GM13977 (cell line): ENCODE results near the gene ANKS1A.

Experiments
- DNase-seq: peaks from one replicate; pipeline ENCODE4 v3.0.0; 2012; ENCODE audit warnings: low spot score
- in situ Hi-C: fragments of 300-500 bp; cut with MboI; formaldehyde crosslinking; loops from one replicate; pipeline ENCODE4 v1.12.0; 2022; ENCODE audit warnings: low sequenced_read_pairs, low pct_unique_long_range_greater_than_20kb, mixed read lengths, inconsistent platforms; ENCODE audit not compliant: unreplicated experiment
- TF ChIP-seq, protein P1 (sequence below): IDR thresholded peaks from 2 replicates; pipeline ENCODE4 v1.5.1; 2012; ENCODE audit warnings: mild to moderate bottlenecking, control low read depth; ENCODE audit not compliant: insufficient read depth; ENCODE audit errors: extremely low read depth, missing control alignments

The ANKS1A gene

DNA sequence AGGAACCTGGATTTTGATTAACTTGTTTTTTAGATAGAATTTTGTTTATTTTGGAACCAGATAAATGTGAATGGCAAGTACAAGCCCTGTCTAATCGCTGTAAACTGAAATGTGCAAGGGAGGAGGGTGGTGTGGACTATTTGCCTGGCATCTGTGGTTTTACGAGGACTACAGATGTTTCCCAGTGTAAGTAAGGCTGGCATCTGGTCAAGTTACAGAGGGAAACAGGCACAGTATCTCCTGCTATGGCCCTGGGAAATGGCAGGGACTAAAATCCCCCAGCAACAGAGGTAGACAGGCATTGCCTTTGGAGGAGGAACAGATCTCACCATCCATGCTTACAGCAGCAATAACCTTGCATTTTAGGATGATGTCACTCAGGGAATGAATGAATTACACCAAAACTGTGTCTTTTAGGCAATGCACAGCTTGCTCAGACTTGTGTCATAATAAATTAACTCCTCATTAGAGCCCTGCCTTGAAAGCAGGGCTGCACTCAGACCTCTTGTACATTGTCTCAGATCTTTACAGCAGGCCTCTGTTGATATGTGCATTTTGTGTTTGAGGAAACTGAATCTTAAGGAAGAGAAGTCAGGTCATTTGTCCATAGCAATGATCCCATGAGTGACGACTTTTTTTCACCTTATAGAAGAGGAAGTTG lies 155.8 kb downstream of the ANKS1A start:
- in situ Hi-C loops: no loop called here
- DNase-seq: no peak
- TF ChIP-seq, protein P1, sequence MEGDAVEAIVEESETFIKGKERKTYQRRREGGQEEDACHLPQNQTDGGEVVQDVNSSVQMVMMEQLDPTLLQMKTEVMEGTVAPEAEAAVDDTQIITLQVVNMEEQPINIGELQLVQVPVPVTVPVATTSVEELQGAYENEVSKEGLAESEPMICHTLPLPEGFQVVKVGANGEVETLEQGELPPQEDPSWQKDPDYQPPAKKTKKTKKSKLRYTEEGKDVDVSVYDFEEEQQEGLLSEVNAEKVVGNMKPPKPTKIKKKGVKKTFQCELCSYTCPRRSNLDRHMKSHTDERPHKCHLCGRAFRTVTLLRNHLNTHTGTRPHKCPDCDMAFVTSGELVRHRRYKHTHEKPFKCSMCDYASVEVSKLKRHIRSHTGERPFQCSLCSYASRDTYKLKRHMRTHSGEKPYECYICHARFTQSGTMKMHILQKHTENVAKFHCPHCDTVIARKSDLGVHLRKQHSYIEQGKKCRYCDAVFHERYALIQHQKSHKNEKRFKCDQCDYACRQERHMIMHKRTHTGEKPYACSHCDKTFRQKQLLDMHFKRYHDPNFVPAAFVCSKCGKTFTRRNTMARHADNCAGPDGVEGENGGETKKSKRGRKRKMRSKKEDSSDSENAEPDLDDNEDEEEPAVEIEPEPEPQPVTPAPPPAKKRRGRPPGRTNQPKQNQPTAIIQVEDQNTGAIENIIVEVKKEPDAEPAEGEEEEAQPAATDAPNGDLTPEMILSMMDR: no peak

DNA sequence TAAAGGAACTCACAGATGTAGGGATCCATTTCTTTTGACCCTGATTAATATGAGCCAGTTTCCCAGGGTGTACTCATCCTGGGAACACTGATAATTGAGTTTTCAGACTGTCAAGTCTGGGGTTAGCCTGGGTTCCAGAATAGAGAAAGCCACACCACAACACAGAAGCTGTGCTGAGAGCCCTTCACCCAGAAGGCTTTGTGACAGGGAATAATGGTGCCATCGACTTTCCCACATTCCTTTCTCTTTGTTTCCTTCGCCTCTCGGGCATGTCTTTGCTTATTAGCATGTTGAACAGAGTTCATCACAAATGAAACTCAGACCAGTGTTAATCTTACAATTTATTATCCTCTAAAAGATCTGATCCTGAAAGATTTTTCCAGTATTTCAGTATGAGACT lies 157.0 kb downstream of the ANKS1A start:
- TF ChIP-seq, protein P1: no peak
- DNase-seq: no peak
- in situ Hi-C loops: no loop called here

DNA sequence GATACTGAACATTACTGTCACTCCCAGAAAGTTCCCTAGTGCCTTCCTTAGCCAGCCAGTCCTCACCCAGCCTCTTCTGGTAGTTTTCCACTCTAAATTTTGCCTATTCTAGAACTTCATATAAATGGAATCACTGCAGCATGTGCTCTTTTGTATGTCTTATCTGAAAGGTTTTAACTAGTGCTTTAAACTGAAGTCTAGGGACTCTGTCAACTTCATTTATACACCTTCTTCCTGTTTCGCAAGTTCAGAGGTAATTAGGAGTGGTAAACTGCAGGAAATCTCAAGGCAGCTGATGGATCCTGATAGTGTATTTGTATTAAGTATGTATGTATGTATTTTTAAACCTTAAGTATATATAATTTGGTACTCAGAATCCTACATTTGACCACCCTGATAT lies 157.8 kb downstream of the ANKS1A start:
- in situ Hi-C loops: no loop called here
- TF ChIP-seq, protein P1: no peak
- no peak for DNase-seq

DNA sequence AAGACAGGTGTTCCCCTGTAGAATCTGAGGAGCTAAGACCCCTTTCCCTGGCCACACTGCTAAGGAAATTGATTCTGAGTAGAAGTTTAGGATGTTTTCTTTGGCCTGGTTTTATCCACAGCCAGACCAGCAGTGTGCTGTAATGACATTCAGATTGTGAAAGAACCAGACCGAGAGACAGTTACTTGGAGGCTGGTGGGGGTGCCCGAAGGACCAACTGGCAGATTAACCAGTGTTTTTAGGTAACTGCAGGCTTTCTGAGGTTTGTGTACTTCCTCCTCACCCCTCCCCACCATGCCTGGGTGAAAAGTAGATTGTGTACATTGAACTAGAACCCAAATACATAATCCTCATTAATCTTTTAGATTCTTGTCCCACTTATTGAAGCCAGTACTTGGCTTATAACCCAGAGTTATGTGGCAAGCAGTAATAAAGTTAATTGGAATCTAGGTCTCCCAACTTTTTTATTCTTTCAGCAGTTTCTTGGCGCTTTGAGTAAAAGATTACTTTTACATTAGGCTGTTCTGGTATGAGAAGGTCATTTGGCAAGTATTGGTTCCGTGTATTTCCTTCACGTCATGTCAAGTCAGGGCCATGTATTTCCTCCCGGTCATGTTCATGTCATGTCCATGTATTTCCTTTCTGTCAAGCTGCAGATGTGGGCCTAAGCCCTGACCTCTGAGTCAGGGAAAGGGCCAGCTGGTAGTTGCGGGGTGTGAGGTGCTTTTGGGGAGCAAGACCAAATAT lies 158.4 kb downstream of the ANKS1A start:
- TF ChIP-seq, protein P1: no peak
- no peak for DNase-seq
- in situ Hi-C loops: no loop called here

DNA sequence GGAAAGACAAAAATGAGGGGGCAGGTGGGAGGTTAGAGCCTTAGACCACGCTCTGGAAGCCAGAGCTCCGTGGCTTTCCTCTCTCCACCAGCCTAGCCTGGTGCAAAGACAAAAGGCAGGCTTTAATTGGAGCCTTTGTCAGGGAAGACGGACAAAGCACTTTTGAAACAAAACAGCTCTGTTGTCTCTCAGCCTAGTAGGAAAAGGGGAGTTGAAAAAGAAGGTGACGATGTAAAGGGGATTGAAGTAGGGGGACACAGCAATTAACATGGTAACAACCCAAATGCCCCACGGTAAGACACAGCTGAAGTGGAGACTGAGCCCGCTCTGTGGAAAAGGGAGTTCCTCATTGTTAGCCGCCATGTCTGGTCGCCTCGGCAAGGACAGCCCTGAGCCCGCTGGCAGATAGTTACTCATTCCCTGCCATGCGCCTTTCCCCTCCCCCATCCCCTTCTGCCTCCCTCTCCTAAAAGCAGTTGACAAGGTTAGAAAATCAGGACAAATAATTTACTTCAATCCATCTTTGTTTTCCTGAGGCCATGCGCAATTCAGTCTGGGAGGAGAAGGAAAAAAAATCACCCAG lies 159.1 kb downstream of the ANKS1A start:
- in situ Hi-C loops: no loop called here
- DNase-seq: no peak
- TF ChIP-seq, protein P1: no peak

DNA sequence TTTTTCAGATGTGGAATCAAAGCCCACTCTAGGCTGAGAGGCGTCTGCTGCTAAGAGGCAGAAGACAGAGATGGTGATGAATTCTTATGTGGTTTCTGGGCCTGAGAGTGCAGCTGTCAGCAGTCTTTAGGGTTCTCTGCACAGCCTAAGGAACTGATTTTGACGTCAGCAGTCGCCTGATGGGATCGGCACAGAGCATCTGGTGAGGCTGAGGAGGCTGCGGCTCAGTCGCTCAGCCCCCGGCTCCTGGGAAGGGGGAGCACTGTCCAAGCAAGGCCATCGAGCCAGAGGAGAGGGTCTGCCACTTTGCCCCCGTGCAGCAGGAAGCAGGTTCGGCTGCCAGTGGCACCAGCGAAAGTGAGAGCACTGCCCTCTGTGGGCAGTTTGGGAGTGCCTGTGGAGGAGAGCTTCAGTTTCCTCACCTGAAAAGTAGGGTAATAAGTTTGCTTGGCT lies 159.6 kb downstream of the ANKS1A start:
- in situ Hi-C loops: no loop called here
- no peak for DNase-seq
- TF ChIP-seq, protein P1: peak; percentile 33
